GM12878 (cell line): Measurements from ENCODE around the gene LSP1. TPM values are rescaled to one million over a fixed set of nuclear protein-coding genes. Genes with fewer than 3 reads are reported as not detected.
A peak's percentile ranks its signal among the peaks of the same experiment; 100 is the strongest.

ENCODE experiments used
- BMI1 ChIP-seq: fragments of 450-650 bp; IDR thresholded peaks from 2 replicates; pipeline ENCODE4 v1.6.1; 2016; ENCODE audit warnings: mild to moderate bottlenecking, moderate library complexity, borderline replicate concordance
- CEBPB ChIP-seq, 2 experiments: fragments of 150-350 bp in 1 of 2; IDR thresholded peaks; 2 replicates each; pipeline ENCODE4 v1.6.1; 2012 to 2014; ENCODE audit warnings: low read depth in 2 of 2, low read length in 2 of 2, borderline replicate concordance in 1 of 2, inconsistent platforms in 1 of 2
- CREM ChIP-seq: IDR thresholded peaks from 2 replicates; pipeline ENCODE4 v1.6.1; 2014; ENCODE audit warnings: antibody characterized with exemption, low read depth
- EGR1 ChIP-seq, 2 experiments: IDR thresholded peaks; 1 replicate in 1 of 2; 2 replicates in 1 of 2; pipeline ENCODE4 v1.6.1; 2011 to 2012; ENCODE audit warnings: low read depth in 2 of 2, low read length in 2 of 2, borderline replicate concordance in 1 of 2, mild to moderate bottlenecking in 1 of 2, moderate library complexity in 1 of 2
- GATAD2B ChIP-seq: fragments of 450-650 bp; conservative IDR thresholded peaks from 2 replicates; pipeline ENCODE4 v1.6.1; 2017; ENCODE audit warnings: low read depth, mild to moderate bottlenecking, moderate library complexity
- HCFC1 ChIP-seq: fragments of 150-350 bp; IDR thresholded peaks from 2 replicates; pipeline ENCODE4 v1.6.1; 2014; ENCODE audit warnings: low read length
- MTA3 ChIP-seq: IDR thresholded peaks from 2 replicates; pipeline ENCODE4 v1.6.1; 2012; ENCODE audit warnings: low read length, inconsistent platforms, borderline replicate concordance
- RELA ChIP-seq: fragments of 450-650 bp; IDR thresholded peaks from 2 replicates; pipeline ENCODE4 v1.8.0; 2014; ENCODE audit warnings: borderline replicate concordance; ENCODE audit not compliant: partially characterized antibody
- TARDBP ChIP-seq: IDR thresholded peaks from 2 replicates; pipeline ENCODE4 v1.6.1; 2016; ENCODE audit warnings: borderline replicate concordance
- polyA plus RNA-seq, 11 experiments: library from polyadenylated mRNA; depleted of rRNA in 4 of 11; unstranded in 6 of 11; stranded (reverse) in 5 of 11; fragments of >200 nt; fragmentation: Nextera tagmentation in 4 of 11; fragmentation: Illumina TruSeq in 1 of 11; extraction: Ambion mirVana in 4 of 11; extraction: Trizol in 1 of 11; gene quantifications; 1 replicate in 1 of 11; 2 replicates in 10 of 11; pipeline versions ENCODE4 v1.2.1 to v1.2.3, GENCODE V29; 2011 to 2016; ENCODE audit warnings: inconsistent platforms in 2 of 11, missing spikeins in 2 of 11, low read depth in 1 of 11
- total RNA-seq, 4 experiments: library from RNA; depleted of rRNA in 3 of 4; stranded (reverse); fragments of >200 nt in 3 of 4; fragmentation: Illumina TruSeq in 1 of 4; extraction: Trizol in 1 of 4; gene quantifications; 2 replicates each; pipeline versions ENCODE4 v1.2.1 to v1.2.3, GENCODE V29; 2013 to 2021
- TF ChIP-seq, protein P1 (sequence below): IDR thresholded peaks from 2 replicates; pipeline ENCODE4 v1.6.1; 2012; ENCODE audit warnings: low read depth, low read length, improper control_type of control experiment

The LSP1 gene
- total and polyA plus RNA-seq, 10 of the 15 experiments (the other 5 are each of a cell fraction or from before 2014, with no cell fraction given) = 19.2 to 488 (median 369) TPM

DNA sequence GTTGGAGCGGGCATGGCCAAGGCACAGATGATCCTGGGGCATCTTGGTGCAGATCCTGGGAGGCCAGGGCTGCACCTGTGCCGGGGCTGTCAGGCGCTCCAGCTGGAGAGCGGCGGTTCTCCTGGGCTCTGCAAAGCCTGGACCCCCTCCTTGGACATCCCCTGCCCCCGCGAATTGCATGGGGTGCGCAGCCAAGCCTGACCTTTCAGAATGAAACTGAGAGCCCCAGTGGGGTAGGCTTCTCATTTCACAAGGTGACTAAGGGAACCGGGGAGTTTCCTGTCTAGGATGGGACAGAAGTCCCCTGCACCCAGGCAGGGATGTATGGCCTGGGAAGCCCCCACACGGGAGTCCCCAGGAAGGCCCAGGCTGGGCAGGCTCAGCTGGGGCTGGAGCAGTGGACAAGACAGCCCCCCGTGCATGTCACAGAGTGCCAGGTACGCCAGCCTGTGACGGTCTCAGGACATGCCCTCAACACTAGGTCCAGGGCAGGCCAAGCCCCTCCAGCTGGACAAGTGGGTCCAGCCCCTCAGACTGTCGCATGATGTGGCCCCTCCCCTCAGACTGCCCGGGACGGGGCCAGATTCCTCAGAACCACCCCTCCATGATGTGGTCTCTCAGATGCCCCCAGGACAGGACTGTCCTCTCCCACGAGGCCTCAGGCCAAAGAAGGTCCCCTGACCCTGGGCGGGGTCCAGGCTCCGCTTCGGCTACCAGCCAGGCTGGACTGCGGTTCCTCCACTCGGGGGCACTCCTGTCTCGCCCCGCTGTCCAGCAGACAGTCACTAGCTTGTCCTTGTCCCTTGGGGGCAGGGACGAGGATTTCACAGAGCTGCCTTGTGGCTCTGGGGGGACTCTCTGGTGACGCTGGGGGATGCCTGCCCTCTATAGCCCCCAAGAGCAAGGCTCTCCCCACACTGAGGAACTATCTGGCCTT lies 2.3 kb downstream of the LSP1 start (continued):
- TF ChIP-seq RELA (peak; percentile 98), CREM (peak; percentile 92), GATAD2B (peak; percentile 84; the same call in 1 of the 2 replicates), CEBPB (IDR thresholded peaks at IDR 0.05; ENCODE audit: borderline replicate concordance in 1 of 2, low read depth in 2 of 2, low read length in 2 of 2) (no peak), EGR1 (IDR thresholded peaks at IDR 0.05; ENCODE audit: borderline replicate concordance in 1 of 2, low read depth in 2 of 2, low read length in 2 of 2) (peak in 1 of 2 experiments; percentile 91; a peak in 2 of 3 replicates), HCFC1 (no peak), BMI1 (no peak), MTA3 (no peak), TARDBP (peak; percentile 56; the same call in 1 of the 2 replicates)
- TF ChIP-seq, protein P1, sequence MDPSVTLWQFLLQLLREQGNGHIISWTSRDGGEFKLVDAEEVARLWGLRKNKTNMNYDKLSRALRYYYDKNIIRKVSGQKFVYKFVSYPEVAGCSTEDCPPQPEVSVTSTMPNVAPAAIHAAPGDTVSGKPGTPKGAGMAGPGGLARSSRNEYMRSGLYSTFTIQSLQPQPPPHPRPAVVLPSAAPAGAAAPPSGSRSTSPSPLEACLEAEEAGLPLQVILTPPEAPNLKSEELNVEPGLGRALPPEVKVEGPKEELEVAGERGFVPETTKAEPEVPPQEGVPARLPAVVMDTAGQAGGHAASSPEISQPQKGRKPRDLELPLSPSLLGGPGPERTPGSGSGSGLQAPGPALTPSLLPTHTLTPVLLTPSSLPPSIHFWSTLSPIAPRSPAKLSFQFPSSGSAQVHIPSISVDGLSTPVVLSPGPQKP = peak; percentile 18; the same call in 1 of the 2 replicates
